ENCODE results near the gene CREBL2. TPM values are rescaled to one million over a fixed set of nuclear protein-coding genes. Genes with fewer than 3 reads are reported as not detected.

The CREBL2 gene
- total and polyA plus RNA-seq, 10 of the 15 experiments (the other 5 are each of a cell fraction or from before 2014, with no cell fraction given): 4.6 to 19.1 (median 13.5) TPM

DNA sequence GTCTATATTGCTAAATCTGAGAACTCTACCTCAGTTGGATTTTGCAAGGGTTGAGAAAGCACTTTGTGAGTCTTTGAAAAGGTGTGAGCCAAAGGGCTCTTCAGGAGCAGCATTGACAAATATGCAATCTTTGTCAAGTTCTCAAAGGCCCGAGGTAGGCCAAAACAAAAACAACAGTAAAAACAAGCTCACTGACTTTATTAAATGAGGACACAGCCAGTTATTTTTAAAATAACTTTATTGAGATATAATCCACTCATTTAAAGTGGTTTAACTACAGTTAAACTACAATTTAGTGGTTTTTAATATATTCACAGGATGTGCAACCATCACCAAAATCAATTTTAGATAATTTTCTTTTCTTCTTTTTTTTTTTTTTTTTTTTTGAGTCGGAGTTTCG, 2.0 kb upstream of the CREBL2 start (continued):
- TF ChIP-seq, protein P1, sequence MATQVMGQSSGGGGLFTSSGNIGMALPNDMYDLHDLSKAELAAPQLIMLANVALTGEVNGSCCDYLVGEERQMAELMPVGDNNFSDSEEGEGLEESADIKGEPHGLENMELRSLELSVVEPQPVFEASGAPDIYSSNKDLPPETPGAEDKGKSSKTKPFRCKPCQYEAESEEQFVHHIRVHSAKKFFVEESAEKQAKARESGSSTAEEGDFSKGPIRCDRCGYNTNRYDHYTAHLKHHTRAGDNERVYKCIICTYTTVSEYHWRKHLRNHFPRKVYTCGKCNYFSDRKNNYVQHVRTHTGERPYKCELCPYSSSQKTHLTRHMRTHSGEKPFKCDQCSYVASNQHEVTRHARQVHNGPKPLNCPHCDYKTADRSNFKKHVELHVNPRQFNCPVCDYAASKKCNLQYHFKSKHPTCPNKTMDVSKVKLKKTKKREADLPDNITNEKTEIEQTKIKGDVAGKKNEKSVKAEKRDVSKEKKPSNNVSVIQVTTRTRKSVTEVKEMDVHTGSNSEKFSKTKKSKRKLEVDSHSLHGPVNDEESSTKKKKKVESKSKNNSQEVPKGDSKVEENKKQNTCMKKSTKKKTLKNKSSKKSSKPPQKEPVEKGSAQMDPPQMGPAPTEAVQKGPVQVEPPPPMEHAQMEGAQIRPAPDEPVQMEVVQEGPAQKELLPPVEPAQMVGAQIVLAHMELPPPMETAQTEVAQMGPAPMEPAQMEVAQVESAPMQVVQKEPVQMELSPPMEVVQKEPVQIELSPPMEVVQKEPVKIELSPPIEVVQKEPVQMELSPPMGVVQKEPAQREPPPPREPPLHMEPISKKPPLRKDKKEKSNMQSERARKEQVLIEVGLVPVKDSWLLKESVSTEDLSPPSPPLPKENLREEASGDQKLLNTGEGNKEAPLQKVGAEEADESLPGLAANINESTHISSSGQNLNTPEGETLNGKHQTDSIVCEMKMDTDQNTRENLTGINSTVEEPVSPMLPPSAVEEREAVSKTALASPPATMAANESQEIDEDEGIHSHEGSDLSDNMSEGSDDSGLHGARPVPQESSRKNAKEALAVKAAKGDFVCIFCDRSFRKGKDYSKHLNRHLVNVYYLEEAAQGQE (IDR thresholded peaks at IDR 0.05; ENCODE audit: low read depth, low read length): no peak
- TF ChIP-seq BMI1 (IDR thresholded peaks at IDR 0.05; ENCODE audit: borderline replicate concordance): no peak

DNA sequence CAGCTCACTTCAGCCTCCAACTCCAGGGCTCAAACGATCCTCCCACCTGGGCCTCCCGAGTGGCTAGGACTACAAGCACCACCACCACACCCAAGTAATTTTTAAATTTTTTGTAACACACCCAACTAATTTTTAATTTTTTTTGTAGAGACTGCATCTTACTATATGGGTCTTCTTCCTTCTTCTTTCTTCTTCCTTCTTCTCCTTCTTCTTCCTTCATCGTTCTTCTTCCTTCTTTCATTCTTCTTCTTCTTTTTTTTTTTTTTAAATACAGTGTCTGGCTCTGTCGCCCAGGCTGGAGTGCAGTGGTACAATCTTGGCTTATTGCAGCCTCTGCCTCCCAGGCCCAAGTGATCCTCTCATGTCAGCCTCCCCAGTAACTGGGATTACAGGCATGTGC, 965 bp upstream of the CREBL2 start:
- Histone ChIP-seq H3K9me3 (replicated peaks; ENCODE audit: control insufficient read depth, insufficient read depth, low read length) (no peaks in the 10 kb centered on the region), H3K4me3 (no peak overlapping the region), H3K79me2 (ENCODE audit: control insufficient read depth, insufficient read depth, low read length) (peaks cover 12% of the 10 kb centered on the region), H3K27ac (ENCODE audit: control insufficient read depth, insufficient read depth) (peak overlapping the region; percentile 94; the same call in 1 of the 2 replicates), H3K9ac (ENCODE audit: control insufficient read depth, insufficient read depth, low read length) (no peak overlapping the region), H2AFZ (ENCODE audit: control insufficient read depth, low read depth, low read length) (peak overlapping the region; percentile 93; the same call in 1 of the 2 replicates), H3K36me3 (ENCODE audit: control insufficient read depth in 2 of 2, insufficient read depth in 2 of 2, low read length in 1 of 2) (peaks cover 0 to 2% of the 10 kb centered on the region in 2 experiments; a peak in 1 of 4 replicates), H3K4me2 (ENCODE audit: control insufficient read depth, insufficient read depth) (peak overlapping the region; percentile 92; the same call in 1 of the 2 replicates), H3K27me3 (replicated peaks in 1 of 2; ENCODE audit: control insufficient read depth in 2 of 2, insufficient read depth in 2 of 2, low read length in 1 of 2) (no peaks in the 10 kb centered on the region), H3K4me1 (ENCODE audit: control insufficient read depth, insufficient read depth, low read length) (peaks cover 23% of the 10 kb centered on the region), H4K20me1 (ENCODE audit: control insufficient read depth, insufficient read depth) (no peaks in the 10 kb centered on the region)
- no TSS peak for BruUV-seq (replicated peaks)
- in situ Hi-C loops (cut with MboI): no loop called here
- CTCF ChIA-PET: interaction anchor here (1.0 to 2.6 kb wide), 4 partner anchors 46 to 234 kb away, joined by 3 to 22 read pairs (median 4); no protein-coding TSS in a partner anchor
- WGBS (ENCODE audit: insufficient coverage, insufficient replicate concordance, low lambda C conversion rate, missing lambda C conversion rate): 96% methylated on average over 4 of the region's 4 CpGs
- POLR2A ChIA-PET: interaction anchor here (0.7 to 0.9 kb wide), 2 partner anchors 27 to 93 kb away, joined by 3 read pairs; no protein-coding TSS in a partner anchor
- intact Hi-C loops (cut with micrococcal nuclease; ENCODE audit: unreplicated experiment): loop anchor here (1.0 to 5.0 kb wide), 2 partner anchors 104 to 107 kb away; partner anchors contain the start of gene CDKN1B
- FAIRE-seq (no peak), DNase-seq (ENCODE audit: low read depth, low spot score) (no peak), ATAC-seq (no peak)
- SMC1A ChIA-PET (ENCODE audit: uncharacterized antibody, unreplicated experiment): interaction anchor here (1.0 to 4.9 kb wide), 5 partner anchors 45 to 234 kb away, joined by 3 to 102 read pairs (median 4); no protein-coding TSS in a partner anchor
- RAD21 ChIA-PET (ENCODE audit: unreplicated experiment): interaction anchor here (0.8 to 1.6 kb wide), 4 partner anchors 27 to 234 kb away, joined by 3 to 5 read pairs (median 4); no protein-coding TSS in a partner anchor
- TF ChIP-seq ZNF207 (IDR thresholded peaks at IDR 0.05; ENCODE audit: borderline replicate concordance) (no peak), CBX3 (IDR thresholded peaks at IDR 0.05; ENCODE audit: borderline replicate concordance, low read depth) (no peak), NFYB (IDR thresholded peaks at IDR 0.05; ENCODE audit: insufficient read depth, low read depth, low read length) (no peak), HCFC1 (IDR thresholded peaks at IDR 0.05; ENCODE audit: low read length) (no peak), SIX5 (IDR thresholded peaks at IDR 0.05; ENCODE audit: low read depth, low read length, severe bottlenecking) (no peak), RFX5 (IDR thresholded peaks at IDR 0.05; ENCODE audit: low read depth, low read length) (no peak)
- TF ChIP-seq, protein P2, sequence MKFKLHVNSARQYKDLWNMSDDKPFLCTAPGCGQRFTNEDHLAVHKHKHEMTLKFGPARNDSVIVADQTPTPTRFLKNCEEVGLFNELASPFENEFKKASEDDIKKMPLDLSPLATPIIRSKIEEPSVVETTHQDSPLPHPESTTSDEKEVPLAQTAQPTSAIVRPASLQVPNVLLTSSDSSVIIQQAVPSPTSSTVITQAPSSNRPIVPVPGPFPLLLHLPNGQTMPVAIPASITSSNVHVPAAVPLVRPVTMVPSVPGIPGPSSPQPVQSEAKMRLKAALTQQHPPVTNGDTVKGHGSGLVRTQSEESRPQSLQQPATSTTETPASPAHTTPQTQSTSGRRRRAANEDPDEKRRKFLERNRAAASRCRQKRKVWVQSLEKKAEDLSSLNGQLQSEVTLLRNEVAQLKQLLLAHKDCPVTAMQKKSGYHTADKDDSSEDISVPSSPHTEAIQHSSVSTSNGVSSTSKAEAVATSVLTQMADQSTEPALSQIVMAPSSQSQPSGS (IDR thresholded peaks at IDR 0.05; ENCODE audit: low read length): no peak
- TF ChIP-seq, protein P3, sequence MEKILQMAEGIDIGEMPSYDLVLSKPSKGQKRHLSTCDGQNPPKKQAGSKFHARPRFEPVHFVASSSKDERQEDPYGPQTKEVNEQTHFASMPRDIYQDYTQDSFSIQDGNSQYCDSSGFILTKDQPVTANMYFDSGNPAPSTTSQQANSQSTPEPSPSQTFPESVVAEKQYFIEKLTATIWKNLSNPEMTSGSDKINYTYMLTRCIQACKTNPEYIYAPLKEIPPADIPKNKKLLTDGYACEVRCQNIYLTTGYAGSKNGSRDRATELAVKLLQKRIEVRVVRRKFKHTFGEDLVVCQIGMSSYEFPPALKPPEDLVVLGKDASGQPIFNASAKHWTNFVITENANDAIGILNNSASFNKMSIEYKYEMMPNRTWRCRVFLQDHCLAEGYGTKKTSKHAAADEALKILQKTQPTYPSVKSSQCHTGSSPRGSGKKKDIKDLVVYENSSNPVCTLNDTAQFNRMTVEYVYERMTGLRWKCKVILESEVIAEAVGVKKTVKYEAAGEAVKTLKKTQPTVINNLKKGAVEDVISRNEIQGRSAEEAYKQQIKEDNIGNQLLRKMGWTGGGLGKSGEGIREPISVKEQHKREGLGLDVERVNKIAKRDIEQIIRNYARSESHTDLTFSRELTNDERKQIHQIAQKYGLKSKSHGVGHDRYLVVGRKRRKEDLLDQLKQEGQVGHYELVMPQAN (conservative IDR thresholded peaks at IDR 0.05): no peak
- TF ChIP-seq, protein P1 (IDR thresholded peaks at IDR 0.05; ENCODE audit: low read depth, low read length): no peak

All from GM12878 (cell line).